HepG2 (cell line): ENCODE data around the gene TDRD6. TPM values are rescaled to one million over a fixed set of nuclear protein-coding genes. Genes with fewer than 3 reads are reported as not detected.

Experiments
- ATAC-seq: fragments of 200-7000 bp; cut with Tn5 transposase; 3 replicates; pipeline ENCODE4 v1.9.1; 2020; ENCODE audit warnings: mild to moderate bottlenecking, moderate library complexity
- Bru-seq: library from RNA; stranded (reverse); fragments of 400-500 nt; gene quantifications from one replicate; lab custom pipeline; 2021; lab: Mats Ljungman, UMichigan
- BruChase-seq, 2 experiments: library from RNA; stranded (reverse); fragments of 400-500 nt; gene quantifications; one replicate each; lab custom pipeline; 2021; lab: Mats Ljungman, UMichigan
- BruUV-seq: library from RNA; stranded (reverse); fragments of 400-500 nt; replicated peaks from 2 replicates; lab custom pipeline; 2021; lab: Mats Ljungman, UMichigan
- CTCF ChIA-PET: fragments of 300-600 bp; formaldehyde crosslinking; extraction: SDS; loops from one replicate; lab custom pipeline; 2021; ENCODE audit warnings: low total read pairs, inconsistent platforms, low intra/inter-chr PET ratio; lab: Yijun Ruan, JAX
- POLR2A ChIA-PET: fragments of 350-600 bp; sonication (Branson Sonifier 250); formaldehyde crosslinking; loops from one replicate; lab custom pipeline; 2020; ENCODE audit warnings: antibody characterized with exemption, inconsistent platforms; lab: Yijun Ruan, JAX
- DNase-seq: peaks from one replicate; pipeline ENCODE4 v3.0.0-alpha.2; 2015; ENCODE audit warnings: low spot score
- FAIRE-seq: peaks from 3 replicates; lab custom pipeline; 2011; peaks lifted over from hg19 to GRCh38; lab: Jason Lieb, UNC
- H2AFZ ChIP-seq: one replicate; pipeline ENCODE4 v1.6.1; 2011; ENCODE audit warnings: low read length, inconsistent platforms
- H3K27ac ChIP-seq: fragments of 300-600 bp; 3 replicates; pipeline ENCODE4 v1.8.0; 2011; ENCODE audit warnings: mixed run types, mild to moderate bottlenecking, mixed read lengths, low read length, inconsistent platforms; ENCODE audit not compliant: insufficient read depth; ENCODE audit errors: extremely low read length
- H3K27me3 ChIP-seq, 2 experiments: fragments of 200-600 bp in 1 of 2; 2 replicates in 1 of 2; 3 replicates in 1 of 2; pipeline versions ENCODE4 v1.6.0 to v1.8.0; 2011; ENCODE audit warnings: low read length in 2 of 2, mild to moderate bottlenecking in 2 of 2, moderate library complexity in 2 of 2, inconsistent platforms in 1 of 2; ENCODE audit not compliant: insufficient read depth in 2 of 2, control insufficient read depth in 1 of 2
- H3K36me3 ChIP-seq, 2 experiments: fragments of 200-600 bp in 1 of 2; replicated peaks in 1 of 2; 2 replicates in 1 of 2; 3 replicates in 1 of 2; pipeline versions ENCODE4 v1.5.1 to v1.8.0; 2011; ENCODE audit warnings: low read length in 2 of 2, inconsistent platforms in 1 of 2; ENCODE audit not compliant: insufficient read depth in 2 of 2, control insufficient read depth in 1 of 2
- H3K4me1 ChIP-seq: 2 replicates; pipeline ENCODE4 v1.5.1; 2012; ENCODE audit warnings: low read length, inconsistent platforms; ENCODE audit not compliant: insufficient read depth
- H3K4me2 ChIP-seq: 2 replicates; pipeline ENCODE4 v1.6.0; 2011; ENCODE audit warnings: low read depth, low read length, inconsistent platforms
- H3K4me3 ChIP-seq, 3 experiments: fragments of 200-600 bp in 1 of 3; sonication (generic), shearing (Covaris generic) in 1 of 3; replicated peaks in 1 of 3; 2 replicates each; pipeline ENCODE4 v1.5.1; 2011 to 2016; ENCODE audit warnings: low read length in 3 of 3, inconsistent platforms in 2 of 3, low read depth in 2 of 3, mild to moderate bottlenecking in 2 of 3, control low read depth in 1 of 3, mixed read lengths in 1 of 3; ENCODE audit not compliant: insufficient read depth in 1 of 3
- H3K79me2 ChIP-seq: one replicate; pipeline ENCODE4 v1.6.1; 2011; ENCODE audit warnings: low read length, inconsistent platforms; ENCODE audit not compliant: insufficient read depth
- H3K9ac ChIP-seq: 2 replicates; pipeline ENCODE4 v1.6.0; 2011; ENCODE audit warnings: mild to moderate bottlenecking, low read depth, low read length, inconsistent platforms; ENCODE audit not compliant: insufficient read depth
- H3K9me3 ChIP-seq: 2 replicates; pipeline ENCODE4 v1.5.1; 2012; ENCODE audit warnings: mild to moderate bottlenecking, low read length
- H4K20me1 ChIP-seq: 2 replicates; pipeline ENCODE4 v1.6.0; 2011; ENCODE audit warnings: inconsistent platforms, mild to moderate bottlenecking, low read length, moderate library complexity; ENCODE audit not compliant: insufficient read depth
- FOXC1 ChIP-seq: sonication (generic); formaldehyde crosslinking; IDR thresholded peaks from 2 replicates; pipeline ENCODE4 v1.8.0; 2022; ENCODE audit warnings: mild to moderate bottlenecking, missing genetic modification reagents, borderline replicate concordance
- ZFP37 ChIP-seq: sonication (generic); formaldehyde crosslinking; IDR thresholded peaks from 2 replicates; pipeline ENCODE4 v1.4.0; 2020; ENCODE audit warnings: missing genetic modification reagents, borderline replicate concordance
- WGBS: methylation state at CpG from one replicate; pipeline ENCODE4 v1.1.6; 2017; ENCODE audit warnings: low lambda C conversion rate; 5-methylcytosine and 5-hydroxymethylcytosine counted together
- in situ Hi-C: cut with HindIII; loops from 2 replicates; pipeline ENCODE4 v1.10.0; 2017; ENCODE audit warnings: low pct_unique_long_range_greater_than_20kb; ENCODE audit not compliant: extremely low pct_ligation_motif_present
- intact Hi-C: fragments of 100-400 bp; cut with micrococcal nuclease; formaldehyde crosslinking; loops from one replicate; pipeline ENCODE4 v1.10.0; 2022; ENCODE audit not compliant: unreplicated experiment
- long read RNA-seq, 2 experiments: library from RNA in 1 of 2; library from polyadenylated mRNA in 1 of 2; stranded (forward) in 1 of 2; unstranded in 1 of 2; transcript quantifications; one replicate each; pipeline ENCODE4 v2.0.0, GENCODE V29; 2019 to 2022
- polyA minus RNA-seq, 3 experiments: library from RNA; depleted of rRNA, polyadenylated mRNA; stranded (reverse); fragments of >200 nt; gene quantifications; 2 replicates each; pipeline ENCODE4 v1.2.3, GENCODE V29; 2011; ENCODE audit warnings: low replicate concordance in 1 of 3
- polyA plus RNA-seq, 8 experiments: library from polyadenylated mRNA; depleted of rRNA in 3 of 8; stranded (reverse) in 7 of 8; unstranded in 1 of 8; fragments of >200 nt; fragmentation: Illumina TruSeq in 4 of 8; extraction: Trizol in 4 of 8; gene quantifications; 2 replicates each; pipeline versions ENCODE4 v1.2.1 to v1.2.3, GENCODE V29; 2011 to 2016; ENCODE audit warnings: low read depth in 4 of 8, missing spikeins in 1 of 8, mixed read lengths in 1 of 8; ENCODE audit not compliant: insufficient read depth in 1 of 8
- total RNA-seq, 5 experiments: library from RNA; depleted of rRNA; stranded (reverse); fragments of >200 nt; fragmentation: Illumina TruSeq; extraction: Trizol; gene quantifications; 2 replicates each; pipeline ENCODE4 v1.2.3, GENCODE V29; 2016; ENCODE audit warnings: low read depth in 1 of 5

Gene TDRD6, protein sequence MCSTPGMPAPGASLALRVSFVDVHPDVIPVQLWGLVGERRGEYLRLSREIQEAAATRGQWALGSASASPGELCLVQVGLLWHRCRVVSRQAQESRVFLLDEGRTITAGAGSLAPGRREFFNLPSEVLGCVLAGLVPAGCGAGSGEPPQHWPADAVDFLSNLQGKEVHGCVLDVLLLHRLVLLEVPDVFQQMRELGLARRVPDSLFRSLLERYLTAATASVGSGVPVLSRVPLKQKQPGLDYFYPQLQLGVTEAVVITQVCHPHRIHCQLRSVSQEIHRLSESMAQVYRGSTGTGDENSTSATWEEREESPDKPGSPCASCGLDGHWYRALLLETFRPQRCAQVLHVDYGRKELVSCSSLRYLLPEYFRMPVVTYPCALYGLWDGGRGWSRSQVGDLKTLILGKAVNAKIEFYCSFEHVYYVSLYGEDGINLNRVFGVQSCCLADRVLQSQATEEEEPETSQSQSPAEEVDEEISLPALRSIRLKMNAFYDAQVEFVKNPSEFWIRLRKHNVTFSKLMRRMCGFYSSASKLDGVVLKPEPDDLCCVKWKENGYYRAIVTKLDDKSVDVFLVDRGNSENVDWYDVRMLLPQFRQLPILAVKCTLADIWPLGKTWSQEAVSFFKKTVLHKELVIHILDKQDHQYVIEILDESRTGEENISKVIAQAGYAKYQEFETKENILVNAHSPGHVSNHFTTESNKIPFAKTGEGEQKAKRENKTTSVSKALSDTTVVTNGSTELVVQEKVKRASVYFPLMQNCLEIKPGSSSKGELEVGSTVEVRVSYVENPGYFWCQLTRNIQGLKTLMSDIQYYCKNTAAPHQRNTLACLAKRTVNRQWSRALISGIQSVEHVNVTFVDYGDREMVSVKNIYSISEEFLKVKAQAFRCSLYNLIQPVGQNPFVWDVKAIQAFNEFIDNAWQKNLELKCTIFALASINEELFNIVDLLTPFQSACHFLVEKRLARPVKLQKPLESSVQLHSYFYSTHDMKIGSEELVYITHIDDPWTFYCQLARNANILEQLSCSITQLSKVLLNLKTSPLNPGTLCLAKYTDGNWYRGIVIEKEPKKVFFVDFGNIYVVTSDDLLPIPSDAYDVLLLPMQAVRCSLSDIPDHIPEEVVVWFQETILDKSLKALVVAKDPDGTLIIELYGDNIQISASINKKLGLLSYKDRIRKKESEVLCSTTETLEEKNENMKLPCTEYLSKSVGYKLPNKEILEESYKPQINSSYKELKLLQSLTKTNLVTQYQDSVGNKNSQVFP (N-terminal part only)
- total RNA-seq (2016; rRNA removed; fragmentation: Illumina TruSeq; extraction: Trizol) (not detected in 2 replicates), polyA plus RNA-seq (2011; rRNA removed) (0.01 TPM in 1 of 2 replicates, not detected in the other), polyA minus RNA-seq (2011; rRNA and poly(A)+ RNA removed; ENCODE audit: low replicate concordance) (0.02 TPM in 2 replicates), Bru-seq, nascent RNA (not detected), BruChase-seq, experiment 1, labeled RNA remaining after a 6-hour chase (not detected), BruChase-seq, experiment 2, labeled RNA remaining after a 2-hour chase (not detected)
- total RNA-seq (2016; cell fraction: cytosol; rRNA removed; fragmentation: Illumina TruSeq; extraction: Trizol; ENCODE audit: low read depth) = not detected in 2 replicates
- total RNA-seq (2016; cell fraction: insoluble cytoplasmic fraction; rRNA removed; fragmentation: Illumina TruSeq; extraction: Trizol) = not detected in 2 replicates
- not detected in 2 replicates for total RNA-seq (2016; cell fraction: membrane; rRNA removed; fragmentation: Illumina TruSeq; extraction: Trizol)
- not detected in 2 replicates for total RNA-seq (2016; cell fraction: nucleus; rRNA removed; fragmentation: Illumina TruSeq; extraction: Trizol)
- not detected in 2 replicates for polyA plus RNA-seq (2011; cell fraction: cytosol; rRNA removed)
- not detected in 2 replicates for polyA plus RNA-seq (2011; cell fraction: nucleus; rRNA removed)
- not detected in 2 replicates for polyA plus RNA-seq (2012)
- polyA plus RNA-seq (2016; cell fraction: cytosol; fragmentation: Illumina TruSeq; extraction: Trizol; ENCODE audit: low read depth) = not detected in 2 replicates
- polyA plus RNA-seq (2016; cell fraction: insoluble cytoplasmic fraction; fragmentation: Illumina TruSeq; extraction: Trizol; ENCODE audit: low read depth) = not detected in 2 replicates
- not detected in 2 replicates for polyA plus RNA-seq (2016; cell fraction: membrane; fragmentation: Illumina TruSeq; extraction: Trizol; ENCODE audit: low read depth)
- polyA plus RNA-seq (2016; cell fraction: nucleus; fragmentation: Illumina TruSeq; extraction: Trizol; ENCODE audit: insufficient read depth, low read depth) = not detected in 2 replicates
- polyA minus RNA-seq (2011; cell fraction: cytosol; rRNA and poly(A)+ RNA removed) = not detected in 2 replicates
- not detected in 2 replicates for polyA minus RNA-seq (2011; cell fraction: nucleus; rRNA and poly(A)+ RNA removed)
- long read RNA-seq, experiment 1 = 0 reads
- long read RNA-seq, experiment 2 = 0 reads

DNA sequence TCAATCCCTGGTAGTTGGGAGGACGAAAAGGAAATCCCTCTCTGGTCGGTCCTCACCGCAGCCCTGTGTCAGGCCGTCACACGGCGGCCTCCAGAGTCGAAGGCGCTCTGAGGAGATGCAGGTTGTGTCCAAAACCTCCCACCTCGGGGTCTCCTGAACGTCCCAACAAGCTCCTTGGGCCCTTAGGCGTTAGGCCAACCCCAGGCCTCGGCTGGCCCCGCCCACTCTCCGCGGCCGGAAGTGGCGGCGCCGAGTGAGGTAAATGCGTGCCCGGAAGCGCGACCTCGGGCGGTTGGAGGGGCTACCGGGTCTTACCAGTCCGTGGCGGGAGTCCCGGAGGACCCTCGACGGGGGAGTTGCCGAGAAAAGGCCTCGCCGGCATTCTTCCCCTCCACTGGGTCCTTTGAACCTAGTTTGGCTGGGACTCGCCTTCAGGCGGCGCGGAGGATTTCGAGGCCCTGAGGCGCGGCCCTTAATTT lies at the start of gene TDRD6:
TSS of gene TDRD6 (plus strand) at position 267 of the 479 bp plus-strand sequence. CDS start 244 bp downstream, outside the sequence.
- no peak for ATAC-seq

More for the DNA sequence above, at the start of gene TDRD6:
- FAIRE-seq = no peak
- no peaks in the 10 kb centered on the region for H3K27me3 ChIP-seq
- H3K36me3 ChIP-seq = no peaks in the 10 kb centered on the region
- no peak within 1 kb of the TSS for H3K9ac ChIP-seq
- H4K20me1 ChIP-seq = no peaks in the 10 kb centered on the region
- H3K27ac ChIP-seq = no peak within 1 kb of the TSS
- H3K4me3 ChIP-seq = no peak within 1 kb of the TSS
- no peak within 1 kb of the TSS for H3K4me2 ChIP-seq
- DNase-seq = no peak
- WGBS = 74% methylated on average over 38 of the region's 41 CpGs
- no peak for TF ChIP-seq FOXC1 (CRISPR knock-in tag)
- no peak for TF ChIP-seq ZFP37 (CRISPR knock-in tag)
- TF ChIP-seq, all 625 proteins: peak for 0
- Histone ChIP-seq H2AFZ (no peak within 1 kb of the TSS), H3K79me2 (no peaks in the 10 kb centered on the region), H3K9me3 (no peaks in the 10 kb centered on the region), H3K4me1 (no peaks in the 10 kb centered on the region)
- POLR2A ChIA-PET = no interaction called here
- CTCF ChIA-PET = no interaction called here
- in situ Hi-C loops = no loop called here
- intact Hi-C loops = loop anchor here (10.0 kb wide), 1 partner anchor 97 kb away; no protein-coding TSS in a partner anchor
- no TSS peak for BruUV-seq
